H1 (cell line): ENCODE data around the gene POU2F1. TPM values are rescaled to one million over a fixed set of nuclear protein-coding genes. Genes with fewer than 3 reads are reported as not detected.
"Not testable (repeated sequence)": the region's sequence is repeated elsewhere in the genome, so short reads cannot be mapped to it uniquely, and the experiment has no call there.

Source experiments
- CTCF ChIA-PET: fragments of 300-600 bp; sonication (Branson Sonifier 250); formaldehyde crosslinking; loops from one replicate; lab custom pipeline; 2021; ENCODE audit not compliant: partially characterized antibody; lab: Charles Lee
- POLR2A ChIA-PET: fragments of 300-600 bp; sonication (Branson Sonifier 250); formaldehyde crosslinking; loops from one replicate; lab custom pipeline; 2021; ENCODE audit warnings: inconsistent platforms; ENCODE audit not compliant: partially characterized antibody; lab: Charles Lee
- DNase-seq, 2 experiments: peaks; one replicate each; pipeline versions ENCODE4 v3.0.0 to v3.0.0-alpha.2; 2010 to 2022; ENCODE audit warnings: low spot score in 2 of 2, low read depth in 1 of 2, mixed read lengths in 1 of 2
- FAIRE-seq: peaks from 2 replicates; lab custom pipeline; 2011; peaks lifted over from hg19 to GRCh38; lab: Jason Lieb, UNC
- H2AFZ ChIP-seq: 2 replicates; pipeline ENCODE4 v1.8.1; 2012; ENCODE audit warnings: low read length, inconsistent platforms
- H2AK5ac ChIP-seq: 2 replicates; pipeline ENCODE4 v1.6.1; 2013; ENCODE audit warnings: low read depth, low read length
- H2BK120ac ChIP-seq: replicated peaks from 2 replicates; pipeline ENCODE3; 2013; ENCODE audit warnings: low read depth, low read length, inconsistent platforms
- H2BK12ac ChIP-seq: 2 replicates; pipeline ENCODE4 v1.6.1; 2013; ENCODE audit warnings: low read depth, low read length
- H2BK15ac ChIP-seq: 2 replicates; pipeline ENCODE4 v1.6.1; 2013; ENCODE audit warnings: low read length
- H2BK20ac ChIP-seq: 2 replicates; pipeline ENCODE4 v1.6.1; 2013; ENCODE audit warnings: low read length
- H2BK5ac ChIP-seq: 2 replicates; pipeline ENCODE4 v1.6.1; 2013; ENCODE audit warnings: low read depth, low read length
- H3K14ac ChIP-seq: 2 replicates; pipeline ENCODE4 v1.6.1; 2013; ENCODE audit warnings: inconsistent platforms; ENCODE audit not compliant: insufficient read length
- H3K18ac ChIP-seq: 2 replicates; pipeline ENCODE4 v1.6.1; 2013; ENCODE audit warnings: low read length; ENCODE audit errors: extremely low read depth
- H3K23ac ChIP-seq: 2 replicates; pipeline ENCODE4 v1.6.1; 2013; ENCODE audit warnings: inconsistent platforms; ENCODE audit not compliant: insufficient read length
- H3K23me2 ChIP-seq: 2 replicates; pipeline ENCODE4 v1.6.1; 2013; ENCODE audit warnings: low read depth, low read length
- H3K27ac ChIP-seq: 2 replicates; pipeline ENCODE4 v1.6.1; 2011; ENCODE audit warnings: low read depth, low read length, inconsistent platforms
- H3K27me3 ChIP-seq, 4 experiments: replicated peaks in 1 of 4; 1 replicate in 1 of 4; 2 replicates in 3 of 4; pipeline versions ENCODE4 v1.6.1 to v1.8.1; 2011 to 2013; ENCODE audit warnings: low read length in 3 of 4, mild to moderate bottlenecking in 3 of 4, inconsistent platforms in 2 of 4, mixed read lengths in 2 of 4, moderate library complexity in 1 of 4; ENCODE audit not compliant: control insufficient read depth in 3 of 4, insufficient read depth in 3 of 4; ENCODE audit errors: extremely low read depth in 1 of 4
- H3K36me3 ChIP-seq, 4 experiments: 2 replicates each; pipeline versions ENCODE4 v1.6.1 to v1.8.1; 2011 to 2013; ENCODE audit warnings: mild to moderate bottlenecking in 4 of 4, low read length in 3 of 4, moderate library complexity in 2 of 4, control low read depth in 1 of 4, inconsistent platforms in 1 of 4; ENCODE audit not compliant: insufficient read depth in 4 of 4, control insufficient read depth in 2 of 4
- H3K4ac ChIP-seq: replicated peaks from 2 replicates; pipeline ENCODE3; 2013; ENCODE audit warnings: low read length, low read depth, mixed read lengths, inconsistent platforms; ENCODE audit not compliant: insufficient read length
- H3K4me1 ChIP-seq, 4 experiments: replicated peaks in 1 of 4; 1 replicate in 1 of 4; 2 replicates in 3 of 4; pipeline versions ENCODE4 v1.6.1 to v1.8.1; 2011 to 2013; ENCODE audit warnings: low read length in 3 of 4, inconsistent platforms in 2 of 4, mixed read lengths in 1 of 4; ENCODE audit not compliant: insufficient read depth in 4 of 4, control insufficient read depth in 3 of 4
- H3K4me2 ChIP-seq, 2 experiments: 2 replicates each; pipeline versions ENCODE4 v1.6.1 to v1.8.1; 2011 to 2013; ENCODE audit warnings: low read depth in 2 of 2, low read length in 2 of 2, control low read depth in 1 of 2, inconsistent platforms in 1 of 2, mild to moderate bottlenecking in 1 of 2; ENCODE audit not compliant: insufficient read depth in 1 of 2
- H3K4me3 ChIP-seq, 4 experiments: fragments of 200-600, 300-600 bp in 1 of 4; sonication (generic), shearing (Covaris generic), sonication (Bioruptor Twin) in 1 of 4; 2 replicates each; pipeline versions ENCODE4 v1.5.1 to v1.8.1; 2011 to 2016; ENCODE audit warnings: low read length in 4 of 4, low read depth in 3 of 4, control low read depth in 2 of 4, inconsistent platforms in 2 of 4, mild to moderate bottlenecking in 2 of 4, mixed read lengths in 1 of 4, moderate library complexity in 1 of 4; ENCODE audit not compliant: insufficient read depth in 2 of 4; ENCODE audit errors: extremely low read depth in 1 of 4
- H3K56ac ChIP-seq: replicated peaks from 2 replicates; pipeline ENCODE3; 2013; ENCODE audit warnings: low read depth, mild to moderate bottlenecking, mixed read lengths, low read length, inconsistent platforms; ENCODE audit not compliant: insufficient read length
- H3K79me1 ChIP-seq: 2 replicates; pipeline ENCODE4 v1.6.1; 2013; ENCODE audit warnings: low read depth, low read length, control low read depth
- H3K79me2 ChIP-seq, 2 experiments: 2 replicates each; pipeline versions ENCODE4 v1.6.1 to v1.8.1; 2012 to 2013; ENCODE audit warnings: low read length in 2 of 2, mild to moderate bottlenecking in 2 of 2, inconsistent platforms in 1 of 2; ENCODE audit not compliant: insufficient read depth in 2 of 2, control insufficient read depth in 1 of 2
- H3K9ac ChIP-seq, 4 experiments: replicated peaks in 1 of 4; 1 replicate in 1 of 4; 2 replicates in 3 of 4; pipeline versions ENCODE4 v1.6.1 to v1.8.1; 2011 to 2013; ENCODE audit warnings: low read depth in 3 of 4, low read length in 3 of 4, control low read depth in 2 of 4, mild to moderate bottlenecking in 2 of 4, moderate library complexity in 2 of 4, inconsistent platforms in 1 of 4; ENCODE audit errors: extremely low read depth in 1 of 4
- H3K9me3 ChIP-seq, 2 experiments: 2 replicates each; pipeline versions ENCODE4 v1.6.1 to v1.8.1; 2012 to 2013; ENCODE audit warnings: mild to moderate bottlenecking in 2 of 2, moderate library complexity in 2 of 2, control low read depth in 1 of 2, inconsistent platforms in 1 of 2, low read depth in 1 of 2, low read length in 1 of 2, mixed read lengths in 1 of 2; ENCODE audit not compliant: insufficient read depth in 2 of 2
- H4K20me1 ChIP-seq, 2 experiments: replicated peaks in 1 of 2; 2 replicates each; pipeline versions ENCODE3 to v1.8.1; 2011 to 2013; ENCODE audit warnings: inconsistent platforms in 2 of 2, low read length in 2 of 2, mild to moderate bottlenecking in 1 of 2; ENCODE audit not compliant: insufficient read depth in 2 of 2, control insufficient read depth in 1 of 2
- H4K5ac ChIP-seq: 2 replicates; pipeline ENCODE4 v1.6.1; 2013; ENCODE audit warnings: low read length, low read depth, mixed read lengths, inconsistent platforms; ENCODE audit not compliant: insufficient read length
- H4K8ac ChIP-seq: 2 replicates; pipeline ENCODE4 v1.8.0; 2013; ENCODE audit warnings: mild to moderate bottlenecking, moderate library complexity, low read length, inconsistent platforms; ENCODE audit not compliant: insufficient read depth; ENCODE audit errors: extremely low read depth
- H4K91ac ChIP-seq: replicated peaks from 2 replicates; pipeline ENCODE3; 2013; ENCODE audit warnings: low read length, mixed read lengths, inconsistent platforms; ENCODE audit not compliant: insufficient read length
- WGBS, 2 experiments: shearing (Covaris generic) in 1 of 2; methylation state at CpG; one replicate each; pipeline versions ENCODE4 v1.1.6 to v1.1.7; 2013 to 2015; ENCODE audit warnings: low lambda C conversion rate in 2 of 2, mixed read lengths in 2 of 2, inconsistent platforms in 1 of 2, low coverage in 1 of 2, missing lambda C conversion rate in 1 of 2; ENCODE audit not compliant: insufficient replicate concordance in 2 of 2, insufficient coverage in 1 of 2, insufficient read length in 1 of 2; ENCODE audit errors: extremely low coverage in 1 of 2, missing lambda C conversion rate in 1 of 2; 5-methylcytosine and 5-hydroxymethylcytosine counted together
- polyA plus RNA-seq, 7 experiments: library from polyadenylated mRNA; depleted of rRNA in 3 of 7; stranded (reverse) in 5 of 7; unstranded in 2 of 7; fragments of >200 nt in 5 of 7; fragments of 200-250 nt in 2 of 7; gene quantifications; 1 replicate in 5 of 7; 2 replicates in 1 of 7; 4 replicates in 1 of 7; pipeline versions ENCODE4 v1.2.1 to v1.2.3, GENCODE V29; 2011 to 2013; ENCODE audit warnings: missing spikeins in 2 of 7, mixed read lengths in 2 of 7
- total RNA-seq: library from RNA; stranded (reverse); fragmentation: NEBNext Ultra II Directional; extraction: Animal tissue kit (Norgen Biotek cat#: 25700); gene quantifications from 2 replicates; pipeline ENCODE4 v1.2.1, GENCODE V29; 2021

The POU2F1 gene
- total and polyA plus RNA-seq, 2 of the 8 experiments (the other 6 are each of a cell fraction or from before 2014, with no cell fraction given): 37.0 to 57.2 TPM

- H3K27me3 ChIP-seq, H4K5ac ChIP-seq, H2BK12ac ChIP-seq, H3K4me1 ChIP-seq, H3K14ac ChIP-seq, H3K9ac ChIP-seq, H3K23me2 ChIP-seq, H4K20me1 ChIP-seq, H3K23ac ChIP-seq, H2AK5ac ChIP-seq, H4K8ac ChIP-seq, H3K27ac ChIP-seq, H3K79me1 ChIP-seq, H2BK120ac ChIP-seq, H3K56ac ChIP-seq, H3K18ac ChIP-seq, H3K36me3 ChIP-seq, H3K9me3 ChIP-seq, H2BK15ac ChIP-seq, H2AFZ ChIP-seq, DNase-seq, H3K4me3 ChIP-seq, H4K91ac ChIP-seq, H3K4ac ChIP-seq, H2BK5ac ChIP-seq, H3K4me2 ChIP-seq, H2BK20ac ChIP-seq, FAIRE-seq: not testable (repeated sequence)
- H3K79me2 ChIP-seq: peaks cover 7 to 96% of the 10 kb centered on the region in 2 experiments; a peak in 3 of 4 replicates
- 97% methylated on average over 5 of the region's 5 CpGs; no CpG with 5 or more reads in 1 of the 2 experiments for WGBS, 2 experiments
- CTCF ChIA-PET: interaction anchor here (0.7 to 3.0 kb wide), 7 partner anchors 8 to 288 kb away, joined by 3 to 8 read pairs (median 5); no protein-coding TSS in a partner anchor
- POLR2A ChIA-PET: interaction anchor here (0.7 to 1.7 kb wide), 2 partner anchors 25 to 41 kb away, joined by 3 to 8 read pairs; partner anchors contain the start of gene POU2F1
Measured at GRCh38 chr1:167245168-167245567, 24.5 kb downstream of the POU2F1 start.
